SH-SY5Y (cell line): Measurements from ENCODE around the gene FRMD5.

Experiments used
- GATA2 ChIP-seq: IDR thresholded peaks from 2 replicates; pipeline ENCODE4 v1.6.1; 2011; ENCODE audit warnings: mild to moderate bottlenecking, low read depth, low read length
- GATA3 ChIP-seq: IDR thresholded peaks from 2 replicates; pipeline ENCODE4 v1.6.1; 2011; ENCODE audit warnings: low read depth, mild to moderate bottlenecking, low read length, moderate library complexity

GRCh38 chr15:44015545-44016305, 179.3 kb downstream of the FRMD5 start:
- no peak for TF ChIP-seq GATA2
- no peak for TF ChIP-seq GATA3
